Activated gamma-delta T cell treated with Interleukin-2 at 50 U/mL for 16 hours (primary cell): ENCODE measurements around the gene RBFOX1.
"Not testable (repeated sequence)": the region's sequence is repeated elsewhere in the genome, so short reads cannot be mapped to it uniquely, and the experiment has no call there.

Experiments
- DNase-seq: peaks from one replicate; pipeline ENCODE4 v3.0.0-alpha.2; 2020

The RBFOX1 gene

DNA sequence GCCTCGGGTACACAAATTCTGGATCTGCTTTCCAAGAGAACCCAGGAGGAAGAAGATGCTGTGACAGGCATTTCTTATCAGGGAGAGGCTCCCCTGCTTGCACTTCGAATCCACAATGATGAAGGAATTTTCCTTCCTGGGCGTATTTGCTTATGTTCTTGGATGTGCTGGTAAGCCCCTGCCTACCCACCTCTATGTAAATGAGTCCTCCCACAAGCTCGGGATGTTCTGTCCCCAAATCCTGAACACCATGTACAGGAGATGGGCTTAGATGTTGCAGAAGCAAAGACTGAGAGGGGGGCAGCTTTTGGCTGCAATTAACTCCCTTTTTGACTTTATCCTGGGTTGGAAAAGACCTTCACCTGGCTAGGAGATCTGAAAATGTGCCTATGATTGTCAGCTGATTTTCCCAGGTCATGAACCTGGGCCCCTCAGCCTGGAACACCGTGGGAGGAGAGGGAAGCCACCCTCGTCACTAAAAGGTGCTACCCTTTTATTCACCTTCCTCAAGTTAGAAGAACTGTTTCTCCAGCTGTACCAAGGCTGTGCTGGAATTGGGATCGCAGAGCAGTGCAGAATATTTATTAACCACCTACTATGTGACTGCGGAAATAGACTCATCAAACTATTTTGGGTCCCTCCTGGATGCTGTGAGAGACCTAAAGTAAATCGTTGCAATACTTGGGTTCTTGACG lies 150.1 kb downstream of the RBFOX1 start:
- DNase-seq, result no peak

- no peak for DNase-seq
Measured at GRCh38 chr16:7487574-7488323, 155.1 kb downstream of the RBFOX1 start.

- DNase-seq, result no peak
Measured at GRCh38 chr16:7492122-7492521, 159.5 kb downstream of the RBFOX1 start.

DNA sequence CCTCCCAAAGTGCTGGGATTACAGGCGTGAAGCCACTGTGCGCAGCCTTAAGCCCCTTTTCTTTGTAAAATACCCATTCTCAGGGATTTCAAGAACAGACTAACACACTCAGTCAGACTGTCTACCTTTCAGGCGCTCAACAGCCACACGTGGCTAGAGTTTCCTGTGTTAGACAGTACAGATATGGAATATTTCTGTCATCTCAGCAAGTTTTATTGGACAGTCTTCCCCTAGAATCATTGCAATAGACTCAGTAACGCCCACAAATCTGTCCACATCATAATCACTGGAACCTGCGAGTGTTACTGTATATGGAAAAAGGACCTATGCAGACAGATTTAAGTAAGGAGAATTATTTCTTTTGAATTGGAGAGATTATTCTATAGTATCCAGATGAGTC lies 160.5 kb downstream of the RBFOX1 start:
- no peak for DNase-seq

DNA sequence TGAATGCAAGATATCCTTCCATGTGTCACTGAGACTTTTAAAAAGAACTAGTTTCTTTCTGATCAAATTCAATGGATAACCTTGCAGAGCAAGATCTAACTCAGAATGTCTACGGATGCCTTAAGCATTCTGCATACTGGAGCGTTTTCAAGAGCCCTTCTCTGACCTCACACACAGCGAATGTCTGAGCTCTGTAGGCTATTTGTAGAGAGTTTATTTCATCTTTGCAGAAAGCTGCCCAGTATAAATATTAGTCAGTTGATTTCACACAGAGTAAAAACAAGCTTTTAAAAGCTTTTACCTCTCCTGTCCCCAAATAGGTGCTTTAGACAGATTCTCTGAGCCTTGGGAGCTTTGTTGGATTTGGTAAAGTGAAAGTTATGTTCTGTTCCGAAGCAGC lies 165.0 kb downstream of the RBFOX1 start:
- DNase-seq, result no peak

GRCh38 chr16:7501868-7502267 lies 169.2 kb downstream of the RBFOX1 start:
- no peak for DNase-seq

GRCh38 chr16:7502591-7503157 lies 170.0 kb downstream of the RBFOX1 start:
- not testable (repeated sequence) for DNase-seq

- DNase-seq, result no peak
Measured at GRCh38 chr16:7503666-7504065, 171.0 kb downstream of the RBFOX1 start.

- DNase-seq, result no peak
Measured at GRCh38 chr16:7504844-7505243, 172.2 kb downstream of the RBFOX1 start.

DNA sequence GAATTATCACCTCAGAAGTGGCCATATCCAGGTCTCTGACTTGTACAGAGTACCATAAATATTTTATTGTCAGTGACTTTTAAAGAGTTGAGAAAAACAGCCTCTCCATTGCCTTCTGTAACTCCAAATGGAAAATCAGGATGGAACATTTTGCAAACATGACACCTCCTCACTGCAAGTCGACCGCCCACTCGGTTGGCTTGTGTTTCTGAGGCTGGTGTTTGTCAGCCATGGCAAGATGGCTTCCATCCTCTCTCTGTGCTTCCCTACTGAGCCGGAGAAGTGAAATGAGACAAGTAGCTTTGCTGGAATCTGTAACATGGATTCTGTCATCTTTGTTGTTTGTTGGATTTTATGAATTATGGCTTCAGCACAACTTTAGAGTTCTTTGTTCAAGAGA lies 172.8 kb downstream of the RBFOX1 start:
- DNase-seq, result no peak

GRCh38 chr16:7506363-7506762 lies 173.7 kb downstream of the RBFOX1 start:
- no peak for DNase-seq

DNA sequence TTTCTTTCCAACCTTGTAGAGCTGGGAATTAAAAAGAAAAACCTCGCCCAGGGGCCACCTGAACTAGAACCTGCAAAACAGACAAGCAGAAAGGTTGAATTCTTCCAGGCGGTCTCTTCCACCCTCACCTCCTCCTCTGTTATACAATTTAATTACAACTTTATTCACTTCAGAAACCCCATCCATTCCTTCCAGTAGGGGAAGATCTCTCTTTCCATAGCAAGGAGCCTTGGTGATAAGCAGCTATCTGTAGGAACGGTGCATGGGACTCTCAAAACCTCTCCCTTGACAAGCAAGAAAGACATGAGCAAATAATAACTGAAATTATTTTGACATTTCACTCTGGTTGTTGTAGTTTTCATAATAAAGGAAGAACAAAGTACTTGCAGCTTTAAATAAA lies 176.0 kb downstream of the RBFOX1 start:
- DNase-seq, result no peak

DNA sequence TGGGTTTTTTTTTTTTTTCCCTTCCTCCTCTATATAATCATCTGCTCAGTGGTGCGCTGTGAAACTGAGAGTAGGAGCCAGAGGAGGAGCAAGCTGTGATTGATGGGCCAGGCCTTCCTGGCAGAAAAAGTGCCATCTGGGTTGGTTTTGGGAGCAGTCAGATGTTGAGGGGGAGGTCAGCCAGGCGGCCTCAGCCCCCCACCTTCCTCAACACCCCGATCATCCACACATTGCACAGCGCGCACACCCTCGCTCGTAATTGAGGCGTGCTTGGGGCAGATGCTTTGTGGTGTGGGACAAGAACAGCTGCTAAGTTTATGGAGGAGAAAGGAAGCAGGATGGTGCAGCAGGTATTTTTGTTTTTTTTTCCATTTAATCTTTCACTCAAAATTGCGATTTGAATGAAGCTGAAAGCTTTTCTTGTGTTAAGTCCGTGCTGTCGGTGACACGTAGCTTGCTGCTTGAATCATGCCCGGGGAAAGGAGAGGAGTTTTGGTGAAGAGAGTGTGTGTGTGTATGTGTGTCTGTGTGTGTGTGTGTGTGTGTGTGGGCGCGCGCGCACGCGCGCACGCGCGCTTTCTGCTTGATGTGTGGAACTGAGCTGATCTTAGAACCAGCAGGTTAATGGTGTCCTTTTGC lies 177.4 kb downstream of the RBFOX1 start:
- no peak for DNase-seq

DNA sequence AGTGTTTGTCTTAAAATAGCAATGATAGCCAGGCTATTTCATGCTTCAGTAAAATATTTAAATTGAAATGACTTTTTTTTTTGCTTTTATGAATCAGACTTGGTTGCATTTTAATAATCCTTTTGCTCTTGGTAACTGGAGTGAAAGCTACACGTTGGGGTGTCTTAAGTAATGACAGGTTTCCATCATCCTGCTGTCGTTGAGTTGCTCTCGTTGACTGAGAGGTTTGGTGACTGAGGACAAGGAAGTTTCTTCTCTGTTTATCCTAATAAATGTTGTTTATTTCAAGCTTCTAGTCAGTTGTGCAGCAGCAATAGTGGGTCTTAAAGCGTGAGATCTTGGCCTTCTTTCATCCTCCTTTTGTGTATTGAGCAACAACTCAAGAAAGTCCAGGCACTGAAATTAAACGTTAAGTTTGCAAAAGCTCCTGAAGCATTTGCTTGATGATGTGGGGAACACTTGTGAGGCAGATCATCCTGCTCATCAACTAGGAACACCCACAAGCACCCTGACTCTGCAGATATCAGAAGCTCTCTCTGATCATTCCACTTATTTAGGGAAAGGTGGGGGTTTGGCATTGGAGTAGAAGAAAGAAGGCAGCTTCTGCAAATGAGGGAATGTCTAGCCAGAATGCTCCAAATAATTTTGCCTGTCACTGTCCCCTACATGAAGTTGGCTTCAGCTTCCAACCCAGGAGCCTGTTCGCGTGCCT lies 179.1 kb downstream of the RBFOX1 start:
- no peak for DNase-seq

DNA sequence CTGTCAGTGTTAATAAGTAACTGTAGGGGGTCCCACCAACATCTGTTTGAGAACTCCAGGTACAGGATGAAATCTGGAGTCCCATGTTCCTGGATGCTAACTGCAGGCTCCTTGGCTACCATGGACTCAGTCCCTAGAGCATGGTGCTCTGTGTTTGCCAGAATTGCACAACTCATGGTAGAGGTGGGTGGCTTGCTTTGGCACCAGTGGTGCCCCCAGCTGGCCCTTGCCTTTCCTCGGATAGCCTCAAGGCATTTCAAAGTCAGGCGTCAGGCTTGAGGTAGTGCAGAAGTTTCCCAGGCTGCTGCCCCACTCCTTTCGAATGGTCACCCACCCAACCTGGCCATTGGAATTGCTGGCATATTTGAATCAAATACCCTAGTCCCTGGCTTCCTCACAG lies 179.9 kb downstream of the RBFOX1 start:
- DNase-seq, result no peak

DNA sequence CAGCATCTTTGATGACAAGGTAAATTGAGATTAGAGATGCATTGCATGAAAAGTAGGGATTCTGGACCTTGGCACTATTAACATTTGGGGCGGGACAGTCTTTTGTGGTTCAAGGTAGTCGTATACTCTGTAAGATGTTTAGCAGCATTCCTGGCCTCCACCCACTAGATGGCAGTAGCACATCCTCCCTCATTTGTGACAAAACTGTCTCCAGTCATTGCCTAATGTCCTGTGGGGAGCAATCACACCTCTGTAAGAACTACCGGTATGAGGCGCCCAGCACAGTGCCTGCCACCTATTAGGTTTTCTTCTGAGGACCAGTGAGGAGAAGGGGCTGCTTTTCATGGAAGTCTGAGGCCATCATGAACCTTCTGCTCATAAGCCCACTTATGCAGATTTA lies 180.8 kb downstream of the RBFOX1 start:
- DNase-seq, result no peak

GRCh38 chr16:7515543-7515942 lies 182.9 kb downstream of the RBFOX1 start:
- no peak for DNase-seq

DNA sequence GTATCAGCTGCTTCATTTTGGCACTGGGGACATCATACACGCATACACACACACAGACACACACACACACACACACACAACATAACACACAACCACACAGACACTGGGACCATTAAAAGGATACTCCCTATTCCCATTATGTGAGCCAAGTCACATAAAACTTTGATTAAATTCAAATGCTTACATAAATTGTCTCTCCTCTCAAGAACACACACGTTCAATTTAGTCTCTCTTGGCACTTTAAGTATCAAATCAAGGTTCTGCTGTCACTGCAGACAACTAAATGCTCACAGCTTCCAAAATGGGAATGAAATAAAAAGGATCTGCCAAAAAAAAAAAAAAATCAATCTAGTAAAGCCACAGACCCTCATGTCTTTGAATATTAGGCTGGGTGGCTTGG lies 184.9 kb downstream of the RBFOX1 start:
- DNase-seq, result no peak

GRCh38 chr16:7518158-7518557 lies 185.5 kb downstream of the RBFOX1 start:
- no peak for DNase-seq

DNA sequence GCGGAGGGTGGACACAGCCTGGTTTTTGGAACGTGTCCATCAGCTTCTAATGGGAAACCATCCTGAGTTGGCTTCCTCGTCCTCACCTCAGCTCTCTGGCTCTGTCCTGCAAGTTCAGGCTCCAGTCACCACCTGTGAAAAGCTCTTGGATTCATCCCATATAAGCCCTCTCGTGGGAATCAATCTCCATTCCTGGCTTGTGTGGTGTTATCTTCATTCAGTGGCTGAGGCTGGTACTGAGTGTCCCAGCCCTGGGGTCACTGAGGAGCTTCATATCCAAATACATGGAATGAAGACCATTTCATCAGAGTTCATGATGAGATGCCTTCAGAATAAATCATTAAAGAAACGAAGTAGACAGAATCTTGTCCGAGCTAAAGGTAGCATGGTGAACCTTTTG lies 189.2 kb downstream of the RBFOX1 start:
- DNase-seq, result no peak

DNA sequence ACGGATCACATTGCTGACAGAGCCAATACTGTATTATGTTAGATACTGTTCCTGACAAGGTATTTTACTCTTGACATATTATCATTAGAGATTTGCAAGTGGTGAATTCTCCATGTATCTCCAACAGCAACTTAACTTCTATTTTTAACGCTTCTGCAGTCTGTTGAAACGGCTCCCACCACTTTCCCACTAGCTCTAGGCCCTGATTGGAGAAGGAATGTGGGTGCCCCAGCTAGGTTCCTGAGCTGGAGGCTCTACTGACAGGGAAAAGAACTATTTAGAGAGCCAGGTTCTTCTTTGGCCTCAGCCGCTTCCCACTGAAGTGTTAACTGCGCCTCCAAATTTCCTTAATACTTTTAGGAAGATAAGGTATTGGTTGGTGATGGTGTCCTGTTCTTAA lies 191.8 kb downstream of the RBFOX1 start:
- no peak for DNase-seq

DNA sequence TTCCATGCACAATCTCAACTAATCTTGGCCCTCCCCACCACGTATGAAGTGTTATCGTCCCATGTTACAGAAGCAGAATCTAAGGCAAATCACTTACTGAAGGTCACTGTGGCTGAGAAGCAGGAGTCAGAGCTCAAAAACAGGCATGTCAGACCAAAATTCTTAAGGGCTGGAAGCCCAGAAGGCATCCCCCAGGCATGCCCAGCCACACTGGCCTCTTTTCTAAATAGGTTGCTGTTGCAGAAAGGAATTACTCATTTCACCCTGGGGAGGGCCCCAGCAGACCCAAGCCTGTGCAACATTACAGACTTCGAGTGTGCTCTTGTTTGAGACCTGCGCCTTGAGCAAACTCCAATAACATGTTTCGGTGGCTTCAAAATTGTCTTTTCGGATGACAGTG lies 194.1 kb downstream of the RBFOX1 start:
- DNase-seq, result no peak

DNA sequence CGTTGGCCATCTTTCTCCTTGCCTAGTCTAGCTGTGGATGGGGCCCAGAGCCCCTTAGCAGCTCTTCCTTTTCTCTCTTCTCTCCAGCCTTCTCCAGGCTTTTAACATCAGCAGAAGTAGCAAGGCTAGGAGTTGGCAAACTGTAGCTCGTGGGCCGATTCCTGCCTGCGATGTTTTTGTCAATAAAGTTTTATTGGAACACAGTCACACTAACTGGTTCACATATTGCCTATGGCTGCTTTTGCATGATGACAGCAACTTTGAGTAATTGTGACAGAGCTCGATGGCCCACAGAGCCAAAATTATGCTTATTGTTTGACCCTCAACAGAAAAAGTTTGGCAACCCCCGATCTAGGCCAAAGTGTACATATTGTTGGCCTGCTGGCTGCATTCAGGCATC lies 199.9 kb downstream of the RBFOX1 start:
- no peak for DNase-seq
